Stimulated activated CD4-positive, alpha-beta T cell treated with anti-CD3 and anti-CD28 coated beads, Interleukin-1b, Interleukin-23, amount 100 ng/mL, for 1 hour (primary cell): Measurements from ENCODE around the gene DPP10.
"Not testable (repeated sequence)": the region's sequence is repeated elsewhere in the genome, so short reads cannot be mapped to it uniquely, and the experiment has no call there.

ENCODE experiments used
- DNase-seq, 2 donors: peaks; one replicate each; pipeline ENCODE4 v3.0.0-alpha.2; 2020; ENCODE audit warnings: low read depth in 2 of 2

Gene DPP10

DNA sequence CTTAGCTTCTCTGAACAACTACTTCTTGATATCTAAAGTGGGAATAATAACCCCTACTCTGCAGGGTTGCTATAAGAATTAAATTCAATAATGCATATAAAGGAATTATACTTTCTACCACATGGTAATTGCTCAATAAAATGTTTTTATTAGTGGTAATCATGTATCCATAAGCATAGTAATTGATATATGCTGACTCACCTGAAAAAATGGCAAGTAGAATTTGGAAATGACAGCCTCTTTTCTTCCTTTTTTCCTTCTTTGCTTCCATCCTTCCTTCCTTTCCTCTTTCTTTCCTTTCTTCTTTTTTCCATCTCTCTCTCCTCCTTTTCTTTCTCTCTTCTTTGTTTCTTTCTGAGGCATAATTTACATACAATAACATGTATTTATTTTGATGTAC, 65.3 kb downstream of the DPP10 start:
- no peak for DNase-seq

DNA sequence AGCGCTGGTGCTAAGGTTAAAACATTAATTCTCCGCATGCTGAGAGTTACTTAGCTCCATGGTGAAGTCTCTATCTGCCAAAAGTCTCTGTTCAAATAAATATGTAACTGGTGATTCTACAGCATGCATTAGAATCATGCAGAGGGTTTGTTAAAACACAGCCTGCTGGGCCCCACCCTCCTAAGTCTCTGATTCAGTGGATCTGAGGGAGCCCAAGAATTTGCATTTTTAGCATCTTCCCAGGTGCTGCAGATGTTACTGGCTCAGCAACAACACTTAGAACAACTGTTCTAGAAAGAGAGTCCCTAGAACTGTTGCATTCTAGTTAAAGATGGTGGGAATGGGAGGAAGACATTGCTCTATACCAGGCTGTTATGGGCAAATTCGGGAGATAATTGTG, 73.4 kb downstream of the DPP10 start:
- DNase-seq = no peak

DNA sequence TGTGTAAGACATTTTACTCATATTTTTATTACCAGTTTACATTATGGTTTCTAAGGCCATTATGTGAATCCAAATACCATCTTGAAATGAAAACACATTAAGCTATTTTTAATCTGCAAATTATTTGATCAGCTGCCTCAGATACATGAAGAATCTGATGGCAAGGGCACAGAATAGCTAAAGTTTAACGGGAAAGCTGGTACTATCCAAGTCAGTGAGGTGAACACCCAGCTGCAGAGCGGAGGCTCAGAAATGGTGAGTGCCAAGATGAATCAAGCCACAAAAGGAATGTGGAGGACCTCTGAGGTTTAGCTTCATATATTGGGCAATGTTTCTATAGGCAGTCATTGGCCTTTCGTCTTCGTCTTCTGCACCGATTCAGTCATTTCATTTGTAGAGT, 75.1 kb downstream of the DPP10 start:
- no peak for DNase-seq

DNA sequence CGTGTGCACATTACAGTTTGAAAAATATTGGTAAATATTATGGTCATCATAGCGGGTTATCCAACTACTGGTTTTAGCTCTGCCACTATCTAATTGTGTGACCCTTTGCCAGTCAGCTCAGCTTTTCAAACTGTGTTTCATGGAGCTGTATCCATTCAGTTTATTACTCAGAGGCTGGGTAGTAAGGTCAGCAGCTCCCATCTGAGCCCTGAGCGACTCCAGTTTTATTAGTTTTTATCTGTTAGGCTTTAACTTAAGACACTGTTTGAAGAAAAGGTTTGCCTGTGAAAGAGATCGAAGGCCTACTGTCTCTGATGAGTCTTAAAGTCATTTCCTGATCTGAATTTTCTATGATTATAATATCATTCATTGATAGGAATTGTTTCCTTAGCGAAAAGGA, 76.3 kb downstream of the DPP10 start:
- DNase-seq = no peak

DNA sequence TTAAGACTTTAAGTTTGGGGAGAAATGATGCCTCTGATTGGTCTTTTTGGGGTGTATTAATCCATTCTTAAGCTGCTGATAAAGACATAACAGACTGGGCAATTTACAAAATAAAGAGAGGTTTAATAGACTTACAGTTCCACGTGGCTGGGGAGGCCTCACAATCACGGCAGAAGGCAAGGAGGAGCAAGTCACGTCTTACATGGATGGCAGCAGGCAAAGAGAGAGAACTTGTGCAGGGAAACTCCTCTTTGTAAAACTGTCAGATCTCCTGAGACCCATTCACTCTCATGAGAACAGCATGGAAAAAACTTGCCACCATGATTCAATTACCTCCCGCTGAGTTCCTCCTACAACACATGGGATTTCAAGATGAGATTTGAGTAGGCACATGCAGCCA, 80.2 kb downstream of the DPP10 start:
- DNase-seq = not testable (repeated sequence)

DNA sequence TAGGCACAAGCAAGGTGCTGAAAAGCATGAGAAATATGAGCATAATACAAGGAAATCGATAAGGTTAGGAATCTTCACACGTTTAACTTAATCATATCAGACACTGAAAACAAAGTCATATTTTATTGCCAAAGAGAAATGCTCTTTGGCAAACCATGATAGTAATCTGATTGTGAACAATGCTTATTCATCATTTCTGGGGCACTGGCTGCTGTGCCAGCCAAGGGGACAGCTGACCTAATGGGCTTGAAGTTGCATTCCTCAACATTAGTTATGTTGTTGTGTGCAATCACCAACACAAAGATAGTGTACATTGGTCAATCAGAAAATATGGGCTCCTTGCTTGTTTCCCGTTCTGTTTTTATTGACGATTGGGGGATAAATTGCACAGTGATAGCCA, 83.5 kb downstream of the DPP10 start:
- no peak for DNase-seq

- DNase-seq = no peak
These were observed 84.4 kb downstream of the DPP10 start for GRCh38 chr2:114526841-114527240.

- no peak for DNase-seq
These were observed 85.0 kb downstream of the DPP10 start for GRCh38 chr2:114527330-114527983.

DNA sequence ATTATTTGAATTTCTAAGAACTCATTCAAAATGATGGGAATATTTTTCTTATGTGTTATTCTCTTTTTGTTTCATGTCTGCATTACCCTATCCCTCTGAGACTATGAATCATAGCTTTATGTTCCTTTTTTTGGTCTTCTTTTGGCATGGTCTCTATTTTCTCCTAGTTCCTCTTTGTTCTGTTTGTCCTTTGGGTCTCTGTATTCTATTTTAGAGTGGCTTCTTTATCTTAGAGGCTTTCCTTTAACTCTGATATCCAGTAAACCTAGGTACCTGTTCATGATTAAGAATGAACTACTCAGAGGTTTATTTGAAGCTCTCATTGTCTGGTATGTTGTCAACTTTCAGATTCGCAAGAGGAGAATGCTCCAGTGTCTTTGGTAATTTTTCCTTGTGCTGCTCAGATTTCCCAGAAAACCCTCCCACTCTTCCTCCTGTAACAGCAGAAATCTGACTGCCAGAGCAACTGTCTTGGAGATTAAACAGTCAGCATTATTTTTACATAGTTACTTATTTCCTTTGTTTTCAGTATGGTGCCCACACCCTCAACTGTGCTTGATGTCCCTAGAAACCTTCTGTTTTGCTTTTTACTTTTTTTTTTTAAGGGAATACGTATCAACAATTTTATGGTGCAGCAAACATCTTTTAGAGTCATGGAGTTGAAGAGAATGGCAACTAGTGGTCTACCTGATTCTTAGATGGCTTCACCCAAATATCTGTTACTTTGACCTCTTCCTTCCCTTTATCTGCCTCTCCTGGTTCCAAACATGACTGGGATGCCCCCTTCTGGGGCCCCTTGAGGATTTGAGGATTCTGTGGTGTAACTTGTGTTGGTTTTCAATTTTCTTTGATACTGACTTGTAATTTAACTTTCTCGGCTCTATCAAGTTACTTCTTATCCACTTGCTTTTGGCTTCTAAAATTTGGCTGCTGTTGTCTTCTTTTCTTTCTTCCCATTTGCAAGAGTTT, 92.0 kb downstream of the DPP10 start:
- no peak for DNase-seq

GRCh38 chr2:114537777-114538176, 95.3 kb downstream of the DPP10 start:
- no peak for DNase-seq

DNA sequence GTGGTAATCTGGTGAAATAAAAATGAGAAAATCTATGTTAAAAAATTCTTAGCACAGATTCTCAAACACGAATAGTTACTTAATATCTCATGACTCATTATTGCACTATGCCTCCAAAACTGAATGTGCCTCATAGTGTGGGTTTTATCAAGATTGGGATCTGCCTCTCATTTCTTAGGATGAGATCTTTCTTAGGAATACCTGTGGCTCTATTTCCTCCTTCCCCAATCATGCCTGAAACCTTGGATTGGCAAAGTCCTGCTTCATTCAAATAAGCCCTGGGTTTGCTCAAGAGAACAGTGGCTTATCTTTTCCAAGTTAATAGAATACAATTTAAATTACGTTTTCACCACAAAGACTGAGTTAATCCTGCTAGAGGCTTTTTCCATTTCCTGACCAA, 100.3 kb downstream of the DPP10 start:
- no peak for DNase-seq

DNA sequence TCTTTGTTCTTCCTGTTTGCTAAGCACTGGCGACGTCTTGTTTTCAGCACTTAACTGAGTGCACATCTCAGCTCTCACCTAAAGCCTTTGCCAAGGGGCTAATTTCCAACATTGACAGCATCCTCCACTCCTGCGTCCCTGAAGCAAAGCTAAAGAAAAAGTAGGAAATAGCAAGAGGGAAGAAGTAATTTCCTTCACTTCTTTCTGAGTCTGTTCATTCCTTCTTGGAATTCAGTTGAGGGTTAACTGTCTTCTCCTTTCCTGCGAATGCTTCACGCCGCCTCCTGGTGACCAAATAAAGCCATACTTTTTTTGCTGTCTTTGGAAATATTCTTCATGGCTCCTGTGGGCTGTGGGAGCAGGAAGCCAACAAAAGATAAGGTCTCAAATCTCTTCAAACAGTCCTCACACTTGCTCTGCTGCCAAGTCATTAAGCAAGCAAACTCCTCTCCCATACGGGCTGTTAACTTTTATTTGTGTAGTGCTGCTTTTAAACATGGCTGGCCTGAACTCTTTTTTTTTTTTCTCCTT, 100.9 kb downstream of the DPP10 start:
- DNase-seq = no peak

GRCh38 chr2:114545052-114545451, 102.6 kb downstream of the DPP10 start:
- no peak for DNase-seq

DNA sequence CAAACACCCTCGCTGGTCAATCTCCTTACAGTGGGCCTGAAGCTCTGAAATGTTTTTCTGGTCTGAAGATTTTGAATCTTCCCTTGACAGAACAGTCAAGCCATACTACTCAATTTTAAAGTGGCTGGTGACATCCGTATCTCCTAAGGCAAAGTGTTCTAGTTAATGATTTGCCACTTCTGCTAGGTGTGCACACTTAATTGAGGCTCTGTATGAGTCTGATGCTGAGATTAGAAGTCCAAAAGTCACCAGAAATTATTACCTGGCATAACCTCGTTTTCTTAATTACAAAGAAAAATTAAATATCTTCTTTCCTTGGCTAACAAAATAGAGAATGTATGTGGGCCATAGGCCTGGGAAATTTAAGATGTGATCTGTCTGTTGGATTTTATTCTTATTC, 104.1 kb downstream of the DPP10 start:
- no peak for DNase-seq

DNA sequence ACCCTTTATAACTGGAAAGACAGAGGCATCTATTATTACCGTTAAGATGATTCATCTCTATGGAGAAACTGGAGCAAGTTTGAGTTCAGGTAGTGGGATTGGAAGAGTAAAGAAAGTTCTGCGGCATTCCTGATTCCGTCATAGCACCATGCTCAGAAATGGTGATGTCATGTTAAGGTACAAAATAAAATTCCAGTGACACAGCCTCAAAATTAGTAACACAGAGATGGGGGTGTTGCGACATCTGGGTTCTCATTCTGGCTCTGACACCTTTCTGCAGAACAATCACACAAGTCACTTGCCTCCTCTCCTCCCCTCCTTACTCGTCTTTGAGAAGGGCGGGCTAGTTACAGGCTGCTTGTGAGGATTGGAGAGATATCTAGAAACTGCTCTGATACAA, 105.7 kb downstream of the DPP10 start:
- DNase-seq = no peak

DNA sequence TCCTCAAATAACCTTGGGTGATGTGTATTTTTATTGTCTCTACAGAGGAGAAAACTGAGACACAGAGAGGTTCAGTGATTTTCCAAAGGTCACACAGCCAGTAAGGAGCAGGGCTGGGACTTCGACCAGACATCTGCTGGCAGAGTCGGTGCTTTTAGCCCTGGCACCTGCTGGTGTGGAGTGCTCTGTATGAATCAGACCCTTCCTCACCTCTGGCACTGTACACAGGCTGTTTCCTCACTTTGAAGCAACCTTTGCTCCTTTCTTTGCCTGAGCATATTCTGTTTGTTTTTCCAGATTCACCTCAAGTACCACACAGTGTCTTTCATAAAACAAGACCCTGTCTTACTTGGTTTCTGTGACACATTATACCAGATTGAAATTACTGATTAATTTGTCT, 107.9 kb downstream of the DPP10 start:
- DNase-seq = no peak

GRCh38 chr2:114550895-114551793, 108.7 kb downstream of the DPP10 start:
- no peak for DNase-seq

GRCh38 chr2:114553027-114553426, 110.6 kb downstream of the DPP10 start:
- DNase-seq = no peak

GRCh38 chr2:114569166-114569565, 126.7 kb downstream of the DPP10 start:
- DNase-seq = no peak

DNA sequence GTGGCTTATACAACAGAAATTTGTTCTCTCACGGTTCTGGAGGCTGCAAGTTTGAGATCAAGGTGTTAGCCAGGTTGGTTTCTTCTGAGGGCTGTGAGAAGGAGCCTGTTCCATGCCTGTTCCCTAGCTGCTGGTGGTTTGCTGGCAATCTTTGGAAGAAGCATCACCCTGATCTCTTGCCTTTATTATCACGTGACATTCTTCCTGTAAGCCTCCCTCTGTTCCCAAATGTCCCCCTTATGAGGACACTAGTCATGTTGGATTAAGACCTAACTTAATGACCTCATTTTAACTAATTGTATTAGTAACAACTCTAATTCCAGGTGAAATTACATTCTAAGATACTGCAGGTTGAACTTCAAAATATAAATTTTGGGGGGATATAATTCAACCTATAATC, 135.2 kb downstream of the DPP10 start:
- DNase-seq = no peak

GRCh38 chr2:114579542-114579941, 137.1 kb downstream of the DPP10 start:
- no peak for DNase-seq

DNA sequence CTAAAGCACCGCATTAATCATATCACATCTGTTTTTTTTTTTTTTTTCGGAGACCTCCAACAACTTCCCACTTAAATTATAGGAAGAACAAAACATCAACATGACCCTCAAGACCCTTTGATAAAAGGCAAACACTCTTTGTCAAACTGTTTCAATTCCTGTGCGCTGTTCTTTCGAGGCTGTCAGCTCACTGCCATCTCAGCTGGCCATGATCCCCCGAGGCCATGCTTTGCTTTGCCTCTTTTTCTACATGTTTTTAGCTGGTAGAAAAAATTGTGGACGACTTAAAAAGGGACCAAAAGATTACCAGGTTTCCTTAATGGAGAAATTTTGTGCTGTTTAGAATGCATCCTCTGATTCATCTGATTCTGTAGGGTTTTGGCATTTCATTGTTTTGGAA, 138.2 kb downstream of the DPP10 start:
- no peak for DNase-seq
